CD8-positive, alpha-beta memory T cell (primary cell): ENCODE measurements around the gene CCL4. TPM values are rescaled to one million over a fixed set of nuclear protein-coding genes. Genes with fewer than 3 reads are reported as not detected.
"Not testable (repeated sequence)": the region's sequence is repeated elsewhere in the genome, so short reads cannot be mapped to it uniquely, and the experiment has no call there.

Experiments
- CTCF ChIA-PET: fragments of 350-600 bp; sonication (Branson Sonifier 250); formaldehyde crosslinking; loops from one replicate; lab custom pipeline; 2021; ENCODE audit warnings: antibody characterized with exemption; lab: Charles Lee
- POLR2A ChIA-PET: fragments of 350-600 bp; sonication (Branson Sonifier 250); formaldehyde crosslinking; loops from one replicate; lab custom pipeline; 2021; ENCODE audit warnings: antibody characterized with exemption; lab: Charles Lee
- DNase-seq, 5 donors: peaks; one replicate each; pipeline versions ENCODE4 v3.0.0 to v3.0.0-alpha.2; 2020 to 2022; ENCODE audit warnings: mixed read lengths in 1 of 5
- H3K27ac ChIP-seq: one replicate; pipeline ENCODE4 v1.7.0; 2013; ENCODE audit warnings: low read depth, mild to moderate bottlenecking, low read length, moderate library complexity
- H3K27me3 ChIP-seq: 2 replicates; pipeline ENCODE4 v1.7.0; 2013; ENCODE audit warnings: low read length, mild to moderate bottlenecking; ENCODE audit not compliant: insufficient read depth, poor library complexity, severe bottlenecking
- H3K36me3 ChIP-seq: 2 replicates; pipeline ENCODE4 v1.7.0; 2013; ENCODE audit warnings: mild to moderate bottlenecking, low read length, moderate library complexity; ENCODE audit not compliant: insufficient read depth
- H3K4me1 ChIP-seq: 2 replicates; pipeline ENCODE4 v1.7.0; 2013; ENCODE audit warnings: mild to moderate bottlenecking, low read length, moderate library complexity; ENCODE audit not compliant: insufficient read depth
- H3K4me3 ChIP-seq: 2 replicates; pipeline ENCODE4 v1.7.0; 2013; ENCODE audit warnings: mild to moderate bottlenecking, low read length
- H3K9me3 ChIP-seq: 2 replicates; pipeline ENCODE4 v1.7.0; 2013; ENCODE audit warnings: mild to moderate bottlenecking, low read length
- H3K27ac Mint-ChIP-seq, 8 donors: one replicate each; pipeline ENCODE4 v1.8.0; 2020 to 2021; ENCODE audit warnings: mixed read lengths in 8 of 8, mild to moderate bottlenecking in 6 of 8, inconsistent platforms in 3 of 8, moderate library complexity in 3 of 8
- H3K27me3 Mint-ChIP-seq, 2 donors: one replicate each; pipeline ENCODE4 v1.8.0; 2020 to 2021; ENCODE audit warnings: mixed read lengths in 2 of 2, mild to moderate bottlenecking in 1 of 2, moderate library complexity in 1 of 2
- H3K36me3 Mint-ChIP-seq, 3 donors: one replicate each; pipeline ENCODE4 v1.8.0; 2020 to 2021; ENCODE audit warnings: mixed read lengths in 3 of 3, inconsistent platforms in 1 of 3, mild to moderate bottlenecking in 1 of 3
- H3K4me1 Mint-ChIP-seq, 3 donors: one replicate each; pipeline ENCODE4 v1.8.0; 2020 to 2021; ENCODE audit warnings: mixed read lengths in 3 of 3, inconsistent platforms in 1 of 3, mild to moderate bottlenecking in 1 of 3
- H3K4me3 Mint-ChIP-seq, 7 donors: one replicate each; pipeline ENCODE4 v1.8.0; 2020 to 2021; ENCODE audit warnings: mixed read lengths in 7 of 7, mild to moderate bottlenecking in 6 of 7, moderate library complexity in 4 of 7, inconsistent platforms in 2 of 7
- H3K9me3 Mint-ChIP-seq, 5 donors: one replicate each; pipeline ENCODE4 v1.8.0; 2020 to 2022; ENCODE audit warnings: mixed read lengths in 5 of 5, mild to moderate bottlenecking in 3 of 5, moderate library complexity in 2 of 5, inconsistent platforms in 1 of 5
- polyA plus RNA-seq: library from polyadenylated mRNA; unstranded; fragments of 300-500 nt; fragmentation: Illumina TruSeq; gene quantifications from one replicate; pipeline ENCODE4 v1.2.3, GENCODE V29; 2021
- total RNA-seq, 2 experiments: library from RNA; stranded (reverse); gene quantifications; one replicate each; pipeline ENCODE4 v1.2.3, GENCODE V29; 2021

CCL4 gene
- total and polyA plus RNA-seq, 3 experiments from 2014 or later: 161 to 1,794 (median 1,703) TPM

DNA sequence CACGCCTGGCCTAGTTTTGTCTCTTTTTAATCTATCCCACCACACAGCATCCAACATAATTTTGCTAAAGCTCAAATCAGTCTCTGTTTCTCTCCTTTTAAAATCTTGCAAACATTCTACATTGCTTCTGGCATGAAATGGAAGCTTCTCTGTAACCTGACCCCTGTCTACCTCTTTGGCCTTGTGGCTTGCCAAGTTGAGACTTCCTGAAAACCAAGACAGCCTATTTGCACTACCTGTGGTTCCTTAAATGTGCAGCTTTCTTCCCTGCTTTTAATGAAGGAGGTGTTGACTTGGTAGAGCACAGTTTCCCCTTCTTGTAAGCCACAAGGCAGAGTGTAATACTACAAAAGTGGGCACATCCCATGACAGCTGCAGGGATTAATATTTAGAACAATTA, 7.6 kb upstream of the CCL4 start:
- Mint-ChIP-seq H3K27ac (peak overlapping the region in 6 of 8 donors; percentile 4 to 68 (median 44)), H3K36me3 (peaks cover 0 to 4% (median 0%) of the 10 kb centered on the region in 3 donors), H3K27me3 (no peaks in the 10 kb centered on the region), H3K4me3 (peak overlapping the region in 6 of 7 donors; percentile 5 to 76 (median 58)), H3K9me3 (no peaks in the 10 kb centered on the region), H3K4me1 (peaks cover 44 to 68% (median 68%) of the 10 kb centered on the region in 3 donors)
- Histone ChIP-seq H3K36me3 (no peaks in the 10 kb centered on the region), H3K9me3 (no peaks in the 10 kb centered on the region), H3K4me1 (peaks cover 12% of the 10 kb centered on the region), H3K27ac (no peak overlapping the region), H3K27me3 (no peaks in the 10 kb centered on the region), H3K4me3 (no peak overlapping the region)
- POLR2A ChIA-PET: no interaction called here
- no peak for DNase-seq
- CTCF ChIA-PET: no interaction called here

DNA sequence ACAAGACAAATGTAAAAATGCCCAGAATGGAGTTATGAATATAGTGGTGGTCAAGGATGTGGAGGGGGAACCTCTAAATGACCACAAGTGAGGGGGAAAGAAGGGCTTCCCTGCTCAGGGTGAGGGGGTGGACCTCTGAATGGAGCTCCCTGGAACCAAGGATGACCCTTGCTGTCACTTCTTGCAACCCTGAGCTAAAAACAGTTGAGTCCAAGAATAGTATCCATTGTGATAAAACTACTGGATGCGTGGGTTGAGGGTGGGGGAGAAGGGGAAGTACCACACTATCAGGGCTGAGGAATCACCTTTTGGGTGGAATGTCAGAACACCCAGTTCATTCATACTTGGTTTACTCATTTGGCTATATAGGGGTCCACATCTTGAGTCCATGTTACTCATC, 4.6 kb upstream of the CCL4 start:
- H3K36me3 Mint-ChIP-seq, H3K27me3 Mint-ChIP-seq, H3K36me3 ChIP-seq, H3K9me3 Mint-ChIP-seq, H3K27me3 ChIP-seq, H3K27ac ChIP-seq, DNase-seq, H3K4me3 ChIP-seq, H3K9me3 ChIP-seq, POLR2A ChIA-PET, H3K4me3 Mint-ChIP-seq: not testable (repeated sequence)
- peak overlapping the region in 2 of 8 donors; percentile 16 to 17 for H3K27ac Mint-ChIP-seq
- H3K4me1 Mint-ChIP-seq: peaks cover 45 to 63% (median 63%) of the 10 kb centered on the region in 3 donors
- peaks cover 24% of the 10 kb centered on the region for H3K4me1 ChIP-seq
- CTCF ChIA-PET: interaction anchor here (1.1 kb wide), 1 partner anchor 27 kb away, joined by 3 read pairs; no protein-coding TSS in a partner anchor

DNA sequence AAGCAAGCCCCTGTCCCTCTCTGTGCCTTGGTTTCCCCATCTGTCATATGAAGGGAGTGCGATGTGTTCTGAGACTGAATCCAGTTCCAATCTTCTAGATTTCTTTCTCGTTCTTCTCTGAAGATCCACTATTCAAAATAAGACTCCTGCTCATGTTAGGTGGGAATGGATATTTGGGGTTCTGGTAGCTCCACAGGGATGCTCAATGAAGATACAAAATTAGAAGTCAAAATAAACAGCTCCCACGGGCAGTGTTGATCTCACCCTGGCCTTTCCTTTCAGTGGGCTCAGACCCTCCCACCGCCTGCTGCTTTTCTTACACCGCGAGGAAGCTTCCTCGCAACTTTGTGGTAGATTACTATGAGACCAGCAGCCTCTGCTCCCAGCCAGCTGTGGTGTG, 619 bp downstream of the CCL4 start:
- POLR2A ChIA-PET: interaction anchor here (0.6 to 1.1 kb wide), 2 partner anchors 22 to 288 kb away, joined by 4 read pairs; no protein-coding TSS in a partner anchor
- peak overlapping the region; percentile 91 to 98 (median 97) for H3K4me3 Mint-ChIP-seq

GRCh38 chr17:36104701-36105181, 1.1 kb downstream of the CCL4 start:
- no peak for DNase-seq
- H3K4me1 Mint-ChIP-seq: peaks cover 65 to 73% (median 72%) of the 10 kb centered on the region in 3 donors
- Histone ChIP-seq H3K27me3 (no peaks in the 10 kb centered on the region), H3K9me3 (no peaks in the 10 kb centered on the region), H3K36me3 (no peaks in the 10 kb centered on the region), H3K27ac (peak overlapping the region; percentile 28), H3K4me1 (peaks cover 48% of the 10 kb centered on the region), H3K4me3 (peak overlapping the region; percentile 52)
- peak overlapping the region; percentile 93 to 99 (median 98) for H3K27ac Mint-ChIP-seq
- peaks cover 3 to 17% (median 5%) of the 10 kb centered on the region in 3 donors for H3K36me3 Mint-ChIP-seq
- ChIA-PET POLR2A (interaction anchor here (0.6 to 1.1 kb wide), 2 partner anchors 22 to 288 kb away, joined by 4 read pairs; no protein-coding TSS in a partner anchor), CTCF (interaction anchor here (3.4 kb wide), 1 partner anchor 32 kb away, joined by 11 read pairs; no protein-coding TSS in a partner anchor)
- no peaks in the 10 kb centered on the region for H3K27me3 Mint-ChIP-seq
- H3K4me3 Mint-ChIP-seq: peak overlapping the region; percentile 91 to 98 (median 97)
- no peaks in the 10 kb centered on the region for H3K9me3 Mint-ChIP-seq

More for the DNA sequence above, 619 bp downstream of the CCL4 start:
- not testable (repeated sequence) for H3K36me3 ChIP-seq, H3K4me3 ChIP-seq, H3K9me3 ChIP-seq, H3K27me3 Mint-ChIP-seq, H3K9me3 Mint-ChIP-seq, DNase-seq, H3K27me3 ChIP-seq
- Mint-ChIP-seq H3K36me3 (peaks cover 3 to 17% (median 5%) of the 10 kb centered on the region in 3 donors), H3K27ac (peak overlapping the region; percentile 93 to 99 (median 98)), H3K4me1 (peaks cover 65 to 77% (median 74%) of the 10 kb centered on the region in 3 donors)
- CTCF ChIA-PET: interaction anchor here (1.6 to 3.4 kb wide), 2 partner anchors 22 to 32 kb away, joined by 4 to 11 read pairs; no protein-coding TSS in a partner anchor
- H3K4me1 ChIP-seq: peaks cover 48% of the 10 kb centered on the region
- H3K27ac ChIP-seq: peak overlapping the region; percentile 28

DNA sequence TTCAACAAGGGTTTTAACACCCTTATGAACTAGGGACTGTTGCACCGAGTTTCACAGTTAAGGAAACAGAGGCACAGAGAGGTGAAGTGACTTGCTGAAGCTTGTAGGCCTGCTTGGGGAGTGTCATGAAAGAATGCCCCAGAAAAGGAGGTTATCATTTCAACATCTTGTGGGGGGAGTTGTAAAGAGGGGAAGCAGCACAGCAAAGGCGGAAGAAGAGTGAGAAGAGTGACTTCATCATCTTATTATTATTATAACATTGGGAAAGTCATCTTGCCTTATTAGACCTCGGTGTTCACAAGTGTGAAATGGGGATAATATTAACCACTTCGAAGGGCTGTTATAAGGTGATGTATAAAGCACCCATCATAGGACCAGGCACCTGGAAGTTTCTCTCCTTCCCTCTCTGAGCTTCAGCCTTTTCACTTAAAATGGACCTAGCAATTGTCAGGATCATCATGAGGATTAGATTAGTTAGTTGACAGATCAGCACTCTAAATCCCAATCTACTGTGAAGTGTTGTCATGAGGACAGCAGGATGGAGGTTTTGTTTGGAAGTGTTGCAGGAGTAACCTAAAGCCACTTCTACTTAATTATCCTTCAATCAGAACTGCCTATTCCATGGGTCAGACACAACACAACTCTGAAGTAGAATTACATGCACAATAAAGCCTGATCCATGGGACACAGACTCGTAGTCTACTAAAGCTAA, 2.3 kb downstream of the CCL4 start:
- Mint-ChIP-seq H3K36me3 (peaks cover 3 to 17% (median 5%) of the 10 kb centered on the region in 3 donors), H3K9me3 (no peaks in the 10 kb centered on the region), H3K27me3 (no peaks in the 10 kb centered on the region), H3K27ac (peak overlapping the region; percentile 93 to 99 (median 98)), H3K4me1 (peaks cover 61 to 70% (median 68%) of the 10 kb centered on the region in 3 donors), H3K4me3 (peak overlapping the region; percentile 91 to 98 (median 97))
- Histone ChIP-seq H3K4me1 (peaks cover 48% of the 10 kb centered on the region), H3K4me3 (no peak overlapping the region), H3K27ac (no peak overlapping the region), H3K9me3 (no peaks in the 10 kb centered on the region), H3K36me3 (no peaks in the 10 kb centered on the region), H3K27me3 (no peaks in the 10 kb centered on the region)
- DNase-seq: no peak
- POLR2A ChIA-PET: no interaction called here
- CTCF ChIA-PET: interaction anchor here (3.4 kb wide), 1 partner anchor 34 kb away, joined by 11 read pairs; no protein-coding TSS in a partner anchor

DNA sequence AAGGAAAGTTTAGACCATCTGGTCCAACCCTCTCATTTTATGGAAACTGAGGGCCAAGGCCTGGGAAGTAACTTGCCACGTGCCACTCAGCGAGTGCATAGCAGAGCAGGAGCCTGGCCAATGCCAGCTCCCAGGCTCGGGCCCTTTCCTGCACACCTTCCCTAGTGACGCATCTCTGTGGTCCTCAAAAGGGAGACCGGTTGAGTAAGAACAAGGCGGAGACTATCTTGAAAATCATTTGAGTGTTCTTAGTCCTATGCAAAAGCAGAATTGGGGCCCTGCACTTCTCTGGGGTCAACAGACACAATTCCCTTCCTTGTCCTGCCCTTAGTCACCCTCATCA, 2.8 kb downstream of the CCL4 start:
- POLR2A ChIA-PET: no interaction called here
- CTCF ChIA-PET: interaction anchor here (3.4 kb wide), 1 partner anchor 34 kb away, joined by 11 read pairs; no protein-coding TSS in a partner anchor
- Mint-ChIP-seq H3K4me3 (peak overlapping the region in 3 of 7 donors; percentile 91 to 98 (median 97)), H3K9me3 (no peaks in the 10 kb centered on the region), H3K4me1 (peaks cover 61 to 70% (median 68%) of the 10 kb centered on the region in 3 donors), H3K36me3 (peaks cover 3 to 17% (median 5%) of the 10 kb centered on the region in 3 donors), H3K27me3 (no peaks in the 10 kb centered on the region), H3K27ac (peak overlapping the region in 7 of 8 donors; percentile 49 to 99 (median 96))
- H3K9me3 ChIP-seq: no peaks in the 10 kb centered on the region
- H3K4me3 ChIP-seq: no peak overlapping the region
- H3K36me3 ChIP-seq: no peaks in the 10 kb centered on the region
- H3K27ac ChIP-seq: no peak overlapping the region
- DNase-seq: no peak
- H3K4me1 ChIP-seq: peaks cover 48% of the 10 kb centered on the region
- no peaks in the 10 kb centered on the region for H3K27me3 ChIP-seq

DNA sequence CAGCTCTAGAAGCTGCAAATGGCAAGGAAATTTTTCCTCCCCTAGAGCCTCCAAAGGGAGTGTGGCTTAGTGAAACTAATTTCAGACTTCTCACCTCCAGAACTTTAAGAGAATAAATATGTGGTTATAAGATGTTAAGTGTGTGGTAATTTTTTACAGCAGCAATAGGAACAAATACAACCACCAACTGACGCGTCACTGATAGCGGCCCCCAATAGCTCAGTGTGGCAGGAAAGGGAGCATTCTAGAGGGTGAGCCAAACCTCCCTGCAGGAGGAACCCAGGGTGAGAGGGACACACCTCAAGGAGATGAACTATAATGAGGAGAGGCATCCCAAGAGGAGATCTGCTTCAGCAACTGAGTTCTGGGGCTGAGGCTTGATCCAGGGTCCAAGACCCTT, 4.0 kb downstream of the CCL4 start:
- H3K27ac Mint-ChIP-seq: peak overlapping the region; percentile 76 to 97 (median 90)

GRCh38 chr17:36108265-36108664, 4.6 kb downstream of the CCL4 start:
- Mint-ChIP-seq H3K36me3 (peaks cover 5 to 19% (median 11%) of the 10 kb centered on the region in 3 donors), H3K4me1 (peaks cover 53 to 63% (median 59%) of the 10 kb centered on the region in 3 donors), H3K4me3 (peak overlapping the region in 4 of 7 donors; percentile 23 to 60 (median 36)), H3K27ac (peak overlapping the region; percentile 41 to 97 (median 90))
- H3K27me3 Mint-ChIP-seq, DNase-seq, H3K36me3 ChIP-seq, CTCF ChIA-PET, POLR2A ChIA-PET, H3K9me3 Mint-ChIP-seq, H3K4me3 ChIP-seq, H3K9me3 ChIP-seq, H3K27me3 ChIP-seq, H3K27ac ChIP-seq: not testable (repeated sequence)
- peaks cover 37% of the 10 kb centered on the region for H3K4me1 ChIP-seq

More for the DNA sequence above, 4.0 kb downstream of the CCL4 start:
- no peaks in the 10 kb centered on the region for H3K36me3 ChIP-seq
- Mint-ChIP-seq H3K27me3 (no peaks in the 10 kb centered on the region), H3K4me3 (peak overlapping the region; percentile 32 to 71 (median 42)), H3K9me3 (peaks cover 0 to 2% (median 0%) of the 10 kb centered on the region in 5 donors), H3K36me3 (peaks cover 5 to 18% (median 10%) of the 10 kb centered on the region in 3 donors), H3K4me1 (peaks cover 59 to 69% (median 65%) of the 10 kb centered on the region in 3 donors)
- DNase-seq: peak in 2 of 5 donors; percentile 63 to 71
- H3K27me3 ChIP-seq: no peaks in the 10 kb centered on the region
- H3K9me3 ChIP-seq: no peaks in the 10 kb centered on the region
- no peak overlapping the region for H3K27ac ChIP-seq
- H3K4me1 ChIP-seq: peaks cover 43% of the 10 kb centered on the region
- CTCF ChIA-PET: no interaction called here
- no peak overlapping the region for H3K4me3 ChIP-seq
- POLR2A ChIA-PET: no interaction called here
